Epithelial cell of prostate (primary cell): Measurements from ENCODE around the gene CES4A.
A peak's percentile ranks its signal among the peaks of the same experiment; 100 is the strongest.

Experiments used
- DNase-seq: peaks from one replicate; pipeline ENCODE4 v3.0.0-alpha.2; 2011; ENCODE audit warnings: low read depth, low spot score
- H3K27ac ChIP-seq: fragments of 450-650 bp; 2 replicates; pipeline ENCODE4 v1.5.1; 2017; ENCODE audit warnings: mild to moderate bottlenecking

The CES4A gene

DNA sequence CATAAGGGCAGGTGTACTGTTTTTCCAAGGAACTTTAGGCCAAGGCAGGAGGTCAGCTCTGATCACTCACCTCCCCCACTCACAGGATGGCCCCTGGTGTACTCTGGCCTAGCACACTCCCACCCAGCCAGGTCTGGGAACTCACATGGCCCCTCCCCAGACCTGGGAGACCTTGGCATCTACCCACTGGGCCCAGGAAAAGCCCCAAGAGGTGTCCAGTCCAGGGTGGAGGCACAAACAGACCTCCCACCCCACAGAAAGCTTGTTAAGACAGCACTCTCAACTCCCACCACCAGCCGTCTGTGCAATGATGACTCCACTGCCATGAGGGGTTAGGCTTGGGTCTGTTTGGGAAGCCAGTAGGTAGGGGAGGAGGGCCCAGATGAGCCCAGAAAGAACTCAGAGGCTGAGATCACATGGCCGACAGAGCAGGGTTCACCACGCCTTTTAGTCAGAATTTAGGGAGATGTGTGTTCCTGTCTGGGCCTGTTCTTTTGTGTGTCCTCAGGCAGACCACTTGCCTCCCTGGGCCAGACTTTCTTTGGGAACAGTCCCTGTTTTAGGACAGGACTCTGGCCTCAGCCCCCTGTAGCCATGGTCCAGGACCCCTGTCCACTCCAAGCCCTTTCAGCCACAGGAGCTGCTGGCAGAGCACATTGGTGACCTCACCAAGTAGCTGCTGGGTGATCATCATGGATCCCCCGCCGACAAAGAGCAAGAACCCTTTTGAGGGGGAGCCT is 28.5 kb downstream of the CES4A start:
- DNase-seq, result no peak
- no peak overlapping the region for H3K27ac ChIP-seq

DNA sequence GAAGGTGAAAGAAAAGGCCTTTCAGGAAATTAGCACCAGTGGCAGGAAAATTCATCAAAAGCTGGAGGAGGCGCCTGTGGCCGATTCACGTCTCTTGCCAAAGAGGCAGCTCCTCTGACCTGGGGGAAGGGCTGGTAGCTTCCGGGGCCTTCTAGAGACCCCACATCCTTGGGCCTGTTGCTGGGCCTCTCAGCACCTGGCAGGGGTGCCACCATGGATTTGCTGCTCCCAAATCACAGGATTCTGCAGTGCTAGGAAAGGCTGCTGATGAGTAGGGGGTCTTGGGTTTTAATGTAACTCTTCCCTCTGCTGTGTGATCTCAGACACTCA is 29.0 kb downstream of the CES4A start:
- no peak overlapping the region for H3K27ac ChIP-seq
- no peak for DNase-seq

DNA sequence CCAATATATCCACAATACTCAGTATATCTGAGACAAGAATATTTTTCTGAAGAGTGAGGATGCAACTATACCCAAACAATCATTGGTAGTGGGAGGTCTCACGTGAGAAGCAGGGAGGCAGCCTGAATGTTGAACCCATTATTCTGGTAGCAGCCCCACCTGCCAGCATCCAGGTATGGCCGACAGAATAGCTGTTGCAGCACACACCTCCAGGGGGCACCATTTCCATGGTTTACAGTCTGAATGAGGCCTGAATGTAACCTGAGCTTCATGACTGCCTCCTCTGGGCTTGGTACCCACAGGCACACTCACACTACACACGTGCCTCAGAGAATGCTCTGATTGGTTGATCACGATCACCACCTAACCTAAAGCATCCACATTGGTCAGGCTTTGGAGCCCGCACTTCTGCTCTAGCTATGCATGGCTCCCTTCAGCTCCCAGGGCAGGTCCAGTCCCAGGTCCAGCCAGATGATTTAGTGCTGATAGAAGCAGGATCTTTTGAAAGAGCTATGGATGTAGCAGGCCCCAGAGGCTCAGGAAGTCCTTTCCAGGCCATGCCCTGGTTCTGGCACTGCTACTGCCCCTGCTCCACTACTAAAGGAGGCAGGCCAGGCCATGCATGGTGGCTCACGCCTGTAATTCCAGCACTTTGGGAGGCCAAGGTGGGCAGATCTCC is 29.6 kb downstream of the CES4A start:
- peak; percentile 96 for DNase-seq
- H3K27ac ChIP-seq, result no peak overlapping the region

DNA sequence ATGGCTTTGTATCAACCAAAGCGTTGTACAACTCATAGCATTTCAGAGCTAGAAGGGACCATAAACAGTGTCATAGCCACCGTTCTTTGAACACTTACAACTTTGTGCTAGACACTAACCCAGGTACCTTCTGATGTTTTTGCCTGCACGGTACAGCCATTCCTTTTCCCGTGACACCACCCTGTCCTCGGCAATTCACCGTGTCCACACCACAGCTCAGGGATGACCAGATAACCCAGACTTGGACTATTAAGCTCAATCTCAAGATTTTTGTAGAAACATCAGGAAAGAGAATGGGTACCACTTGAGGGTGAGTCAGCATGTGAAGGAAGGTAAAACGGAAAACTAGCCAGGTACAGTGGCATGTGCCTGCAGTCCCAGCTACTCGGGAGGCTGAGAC is 30.8 kb downstream of the CES4A start:
- H3K27ac ChIP-seq, result no peak overlapping the region
- no peak for DNase-seq

DNA sequence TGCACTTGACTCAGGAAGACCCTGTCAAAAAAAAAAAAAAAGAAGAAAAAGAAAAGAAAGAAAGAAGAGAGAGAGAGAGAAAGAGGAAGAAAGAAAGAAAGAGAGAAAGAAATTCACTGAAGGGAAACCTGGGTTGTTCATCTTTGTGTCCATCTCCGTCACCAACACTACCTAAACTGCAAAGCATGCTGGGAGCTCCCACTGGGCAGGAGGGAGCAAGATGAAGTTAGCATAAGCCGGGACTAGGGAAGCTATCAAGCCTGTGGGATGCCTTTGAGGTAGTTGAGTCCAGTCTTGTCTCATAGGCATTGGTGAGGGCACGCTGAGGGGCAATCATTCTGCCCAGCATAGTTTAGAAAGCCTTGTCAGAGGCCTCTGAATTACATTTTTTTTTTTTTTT is 32.9 kb downstream of the CES4A start:
- H3K27ac ChIP-seq, result no peak overlapping the region
- DNase-seq, result no peak

DNA sequence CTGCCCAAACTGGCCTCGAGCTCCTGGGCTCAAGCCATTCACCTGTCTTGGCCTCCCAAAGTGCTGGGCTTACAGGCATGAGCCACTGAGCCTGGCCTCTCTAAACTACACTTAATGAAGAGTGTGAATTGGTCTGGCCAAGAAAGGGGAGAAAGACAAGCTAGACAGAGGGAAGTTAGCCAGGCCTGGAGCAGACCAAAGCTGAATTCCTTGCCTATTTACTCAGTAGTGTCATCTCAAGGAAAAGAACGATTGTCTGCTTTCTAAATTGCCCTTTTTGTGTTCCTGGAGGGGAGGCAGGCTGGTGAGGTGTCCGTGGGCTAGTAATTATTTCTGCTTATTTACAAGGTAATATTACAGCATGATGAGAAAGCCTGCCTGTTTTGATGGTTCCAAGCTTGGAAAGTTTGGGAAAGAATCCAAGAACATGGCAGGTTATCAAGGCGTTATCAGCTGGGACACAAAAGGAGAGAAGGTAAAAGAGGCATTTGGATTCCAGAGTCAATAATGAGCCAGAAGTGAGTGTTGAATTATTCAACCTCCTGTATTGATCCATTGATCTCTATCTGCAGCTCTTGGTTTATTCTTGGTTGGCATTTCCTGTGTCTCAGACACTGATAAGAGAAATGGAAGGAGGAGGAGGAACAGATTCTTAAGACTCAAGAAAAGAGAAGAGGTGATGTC is 34.3 kb downstream of the CES4A start:
- no peak for DNase-seq
- no peak overlapping the region for H3K27ac ChIP-seq

DNA sequence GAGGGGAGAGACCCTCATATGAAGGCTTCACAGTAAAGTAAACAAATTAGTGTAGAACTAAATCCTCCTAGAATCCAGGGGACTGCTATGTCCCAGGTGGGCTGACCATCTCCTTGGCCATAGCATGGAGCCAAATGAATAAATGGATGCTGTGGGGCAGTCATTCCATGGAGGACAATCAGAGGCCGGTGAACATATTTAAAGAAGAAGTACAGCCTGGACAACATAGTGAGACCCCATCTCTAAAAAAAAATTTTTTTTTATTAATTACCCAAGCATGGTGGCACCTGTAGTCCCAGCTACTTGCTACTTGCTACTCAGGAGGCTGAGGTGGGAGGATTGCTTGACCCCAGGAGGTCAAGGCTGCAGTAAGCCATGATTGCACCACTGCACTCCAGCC is 35.3 kb downstream of the CES4A start:
- DNase-seq, result no peak
- H3K27ac ChIP-seq, result no peak overlapping the region

DNA sequence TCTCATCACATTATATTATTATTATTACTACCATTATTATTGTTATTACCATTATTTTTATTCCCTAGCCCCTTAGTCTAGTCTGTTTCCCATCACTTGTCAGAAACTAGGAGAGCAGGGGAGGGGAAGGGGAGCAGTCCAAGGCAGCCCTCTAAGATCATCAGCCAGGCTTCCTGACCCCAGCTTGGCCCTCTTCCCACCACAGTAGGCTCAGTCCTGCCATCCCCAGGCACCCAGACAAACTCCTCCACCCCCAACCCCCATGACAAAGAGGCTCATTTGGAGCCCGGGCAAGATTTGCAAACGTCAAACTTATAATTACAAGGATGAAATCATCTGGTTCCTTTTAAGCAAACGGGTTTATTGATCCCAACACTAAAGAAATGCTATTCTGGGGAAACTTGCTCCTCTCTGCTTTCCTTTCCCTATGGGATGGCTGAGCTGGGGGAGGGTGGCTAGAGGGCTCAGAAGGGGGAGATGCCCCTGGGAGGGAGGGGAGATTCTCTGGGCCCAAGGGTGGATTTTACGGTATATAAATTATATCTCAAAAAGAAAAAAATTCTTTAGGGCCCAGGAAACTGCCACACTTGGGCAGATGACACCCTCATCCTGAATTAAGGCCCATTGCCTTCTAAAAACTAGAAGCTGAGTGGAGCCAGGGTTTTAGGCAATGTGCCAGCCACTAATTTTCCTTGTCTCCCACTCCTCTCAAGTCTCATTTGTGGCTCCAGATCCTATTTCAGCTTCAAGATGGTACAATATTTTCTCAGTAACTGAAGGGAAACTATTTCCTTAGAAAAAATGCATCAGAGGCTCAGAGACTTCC is 36.2 kb downstream of the CES4A start:
- H3K27ac ChIP-seq, result no peak overlapping the region
- DNase-seq, result no peak

DNA sequence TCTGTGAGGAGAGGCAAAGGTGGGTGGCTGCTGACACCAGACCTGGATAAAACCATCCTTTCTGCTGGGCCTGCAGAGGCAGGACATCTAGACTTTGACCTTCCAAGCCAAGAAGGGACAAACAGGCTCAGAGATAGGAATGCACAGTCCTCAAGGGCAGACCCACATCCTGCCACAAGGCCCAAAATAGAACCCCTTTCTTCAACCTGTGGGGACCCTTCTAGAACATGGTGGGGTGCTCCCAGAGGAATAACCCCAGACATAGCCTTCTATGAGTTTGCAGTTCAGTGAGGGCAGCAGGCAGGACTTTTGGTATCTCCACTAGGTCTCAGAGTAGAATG is 36.8 kb downstream of the CES4A start:
- no peak for DNase-seq
- no peak overlapping the region for H3K27ac ChIP-seq

DNA sequence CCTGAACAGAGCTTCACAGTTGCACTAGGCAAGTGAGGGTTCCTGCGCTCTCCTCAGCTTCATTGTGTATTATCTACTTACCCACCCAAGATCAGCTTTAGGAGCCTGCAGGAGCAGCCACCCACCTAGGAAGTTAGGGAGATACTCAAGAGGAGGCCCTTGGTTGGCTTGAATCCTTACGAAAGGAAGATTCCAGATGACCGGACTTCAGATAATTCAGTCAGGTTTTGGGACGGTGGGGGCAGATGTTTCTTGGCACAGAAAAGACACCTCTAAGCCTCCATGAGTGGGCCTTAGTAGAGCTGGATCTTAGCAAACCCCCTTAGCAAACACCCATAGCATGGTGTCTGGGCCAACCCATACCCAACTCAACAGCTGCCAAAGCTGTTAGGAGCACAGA is 38.2 kb downstream of the CES4A start:
- DNase-seq, result no peak
- no peak overlapping the region for H3K27ac ChIP-seq

DNA sequence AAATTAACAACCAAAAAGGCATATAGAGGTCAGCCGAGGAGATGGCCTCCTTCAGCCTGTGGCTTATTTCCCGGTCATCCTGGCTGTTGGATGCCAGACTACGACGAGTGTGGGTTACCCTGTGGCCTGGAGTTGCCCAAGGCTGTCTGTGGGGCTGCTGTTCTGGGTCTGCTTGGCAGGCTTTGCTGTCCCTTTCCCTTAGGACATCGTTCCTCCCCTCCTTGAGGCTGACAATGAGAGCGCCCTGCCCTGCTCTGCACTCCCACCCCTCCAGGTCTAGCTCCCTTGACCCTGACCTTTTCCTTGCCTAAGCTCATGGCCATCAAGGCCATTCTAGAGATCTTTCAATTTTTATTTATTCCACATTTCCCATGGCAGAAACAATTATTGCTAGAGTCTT is 38.7 kb downstream of the CES4A start:
- DNase-seq, result no peak
- H3K27ac ChIP-seq, result no peak overlapping the region

DNA sequence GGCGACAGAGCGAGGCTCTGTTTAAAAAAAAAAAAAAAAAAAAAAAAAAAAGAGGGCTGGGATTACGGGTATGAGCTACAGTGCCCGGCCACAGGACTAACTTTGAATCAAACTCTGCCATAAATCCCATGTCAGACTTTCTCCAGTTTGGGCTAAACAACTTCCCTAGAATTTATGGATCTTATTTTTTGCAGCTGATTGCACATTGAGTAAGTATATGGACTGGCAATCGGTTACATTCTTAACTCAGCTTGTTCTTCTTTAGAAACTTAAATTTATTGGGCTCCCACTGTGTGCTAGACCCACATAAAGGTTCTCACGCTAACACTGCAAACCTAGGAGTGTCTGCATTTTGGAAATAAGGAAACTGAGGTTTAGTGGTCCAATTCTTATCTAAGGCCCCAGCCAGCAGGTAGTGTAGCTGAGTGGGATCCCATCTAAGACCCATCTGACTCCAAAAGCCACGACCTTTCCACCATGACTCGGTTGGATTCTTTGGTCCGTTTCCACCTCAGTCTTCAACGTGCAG is 39.8 kb downstream of the CES4A start:
- DNase-seq, result no peak
- peak overlapping the region; percentile 86 for H3K27ac ChIP-seq

DNA sequence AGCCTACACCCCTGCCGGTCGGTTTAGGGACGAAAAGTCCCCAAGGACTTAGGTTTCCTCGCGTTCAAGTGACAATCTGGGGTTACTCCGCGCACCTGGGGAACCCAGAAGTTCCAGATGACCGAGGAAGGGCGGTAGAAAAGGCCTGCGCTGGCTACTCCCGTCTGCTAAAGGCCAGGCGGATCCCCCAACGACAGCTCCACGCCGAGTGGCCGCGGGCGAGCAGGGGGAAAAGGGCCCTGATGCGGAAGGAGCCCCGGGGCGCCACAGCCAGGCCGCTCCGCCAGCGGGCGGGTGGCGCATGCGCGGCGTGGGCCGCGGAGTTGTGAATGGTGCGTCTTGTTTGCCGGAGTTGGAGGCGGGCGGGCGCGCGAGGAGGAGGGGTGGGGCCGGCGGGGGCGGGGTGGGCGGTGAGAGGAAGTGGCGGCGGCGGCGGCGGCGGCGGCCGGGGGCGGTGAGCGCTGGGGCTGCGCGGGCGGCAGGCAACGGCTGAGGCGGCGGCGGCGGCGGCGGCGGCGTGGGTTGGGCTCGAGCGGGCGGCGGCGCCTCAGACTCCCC is 40.4 kb downstream of the CES4A start, which contains the start of gene CBFB:
TSS of gene CBFB (plus strand) at position 454 of the 558 bp plus-strand sequence. CDS start 259 bp downstream, outside the sequence.
- H3K27ac ChIP-seq, result peak within 1 kb of the TSS; percentile 86
- DNase-seq, result peak; percentile 36

DNA sequence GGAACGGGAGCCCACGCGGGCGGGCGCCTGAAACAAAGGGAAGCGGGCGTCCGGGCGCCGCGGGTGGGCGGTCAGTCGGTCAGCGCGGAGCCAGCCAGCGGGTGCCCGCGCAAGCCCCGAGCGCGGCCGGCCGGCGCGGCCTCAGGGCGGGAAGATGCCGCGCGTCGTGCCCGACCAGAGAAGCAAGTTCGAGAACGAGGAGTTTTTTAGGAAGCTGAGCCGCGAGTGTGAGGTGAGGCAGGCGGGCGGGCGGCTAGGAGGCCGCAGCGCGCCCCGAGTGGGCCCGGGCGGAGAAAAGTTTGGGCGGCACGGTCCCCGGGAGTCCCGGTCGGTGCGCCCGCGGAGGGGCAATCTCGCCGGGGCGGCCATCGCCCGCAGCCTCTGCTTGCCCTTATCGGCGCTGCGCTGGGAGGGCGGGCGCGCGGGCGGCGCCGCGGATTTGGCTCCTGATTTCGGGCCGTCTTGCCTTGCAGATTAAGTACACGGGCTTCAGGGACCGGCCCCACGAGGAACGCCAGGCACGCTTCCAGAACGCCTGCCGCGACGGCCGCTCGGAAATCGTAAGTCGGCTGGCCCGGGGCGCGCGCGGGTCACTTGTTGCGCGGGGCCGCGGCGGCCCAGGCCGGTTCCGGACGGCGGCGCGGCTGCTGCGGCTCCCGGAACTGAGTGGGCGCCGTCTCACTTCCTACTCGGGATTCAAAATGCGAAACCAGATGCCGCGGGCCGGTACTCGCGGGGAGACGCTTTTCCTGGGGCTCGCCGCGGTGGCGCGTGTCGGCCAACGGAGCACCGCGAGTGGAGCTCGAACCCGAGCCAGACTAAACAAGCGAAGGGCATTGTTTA is 41.1 kb downstream of the CES4A start:
- H3K27ac ChIP-seq, result peak overlapping the region; percentile 86
- DNase-seq, result no peak

DNA sequence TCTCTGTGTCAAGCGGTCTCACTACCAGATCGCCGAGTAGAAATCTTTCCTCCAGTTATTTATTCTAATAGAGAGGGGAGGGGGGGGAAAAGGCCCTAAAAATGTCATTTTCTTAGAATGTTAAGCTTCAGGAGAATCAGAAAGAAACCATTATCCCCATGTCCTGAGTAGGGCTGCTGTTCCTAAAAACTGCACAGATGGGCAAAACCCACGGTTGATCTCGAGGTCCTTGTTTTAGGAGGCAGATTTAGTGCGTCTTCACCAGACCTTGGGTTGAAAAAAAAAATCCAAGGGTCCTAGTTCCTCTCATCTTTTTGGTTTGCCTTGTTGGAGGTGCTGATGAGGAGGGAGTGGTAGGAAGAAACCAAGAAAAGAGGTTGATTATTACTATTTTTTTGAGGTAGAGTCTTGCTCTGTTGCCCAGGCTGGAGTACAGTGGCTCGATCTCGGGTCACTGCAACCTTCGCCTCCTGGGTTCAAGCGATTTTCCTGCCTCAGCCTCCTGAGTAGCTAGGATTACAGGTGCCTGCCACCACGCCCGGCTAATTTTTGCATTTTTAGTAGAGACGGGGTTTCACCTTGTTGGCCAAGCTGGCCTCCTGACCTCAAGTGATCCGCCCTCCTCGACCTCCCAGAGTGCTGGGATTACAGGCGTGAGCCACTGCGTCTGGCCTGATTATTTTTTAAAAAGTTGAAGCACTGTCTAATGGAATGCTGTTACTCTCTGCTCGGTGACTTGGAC is 42.0 kb downstream of the CES4A start:
- no peak for DNase-seq
- H3K27ac ChIP-seq, result peak overlapping the region; percentile 86

DNA sequence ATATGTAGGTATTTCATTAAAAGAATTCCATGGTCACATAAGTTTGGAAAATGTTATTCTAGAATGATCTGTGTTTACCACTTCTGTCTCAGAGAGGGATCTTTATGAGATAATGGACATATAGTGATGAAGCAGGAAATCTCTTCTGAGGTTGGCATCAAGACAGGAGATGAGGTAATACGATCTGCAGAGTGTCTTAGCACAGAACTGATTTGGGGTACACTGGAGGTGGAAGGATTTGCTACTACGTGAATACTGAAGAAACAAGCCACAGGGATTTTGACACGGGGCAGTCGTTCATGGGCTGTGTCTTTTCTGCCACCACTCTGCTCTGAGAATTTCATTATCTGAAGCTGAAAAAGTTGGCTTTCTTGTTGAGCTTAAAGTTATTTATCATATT is 46.1 kb downstream of the CES4A start:
- no peak overlapping the region for H3K27ac ChIP-seq
- DNase-seq, result no peak

DNA sequence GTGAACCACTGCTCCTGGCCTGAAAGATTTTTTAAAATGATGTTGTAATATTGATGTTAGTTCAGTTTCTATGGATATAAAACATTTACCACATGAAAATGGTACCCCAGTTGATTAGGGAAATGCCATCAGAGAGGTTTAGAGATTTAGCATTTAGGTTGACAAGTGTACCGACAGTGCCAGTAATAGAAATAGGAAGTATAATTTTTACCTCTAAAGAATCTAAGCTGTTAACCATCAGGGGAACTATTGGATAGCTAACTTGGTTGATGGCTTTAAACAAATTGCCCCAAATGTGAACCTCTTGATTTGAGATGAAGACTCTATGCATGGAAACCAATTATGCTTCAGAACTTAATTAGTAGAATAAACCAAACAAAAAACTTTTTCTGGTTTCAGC is 47.0 kb downstream of the CES4A start:
- no peak for DNase-seq

DNA sequence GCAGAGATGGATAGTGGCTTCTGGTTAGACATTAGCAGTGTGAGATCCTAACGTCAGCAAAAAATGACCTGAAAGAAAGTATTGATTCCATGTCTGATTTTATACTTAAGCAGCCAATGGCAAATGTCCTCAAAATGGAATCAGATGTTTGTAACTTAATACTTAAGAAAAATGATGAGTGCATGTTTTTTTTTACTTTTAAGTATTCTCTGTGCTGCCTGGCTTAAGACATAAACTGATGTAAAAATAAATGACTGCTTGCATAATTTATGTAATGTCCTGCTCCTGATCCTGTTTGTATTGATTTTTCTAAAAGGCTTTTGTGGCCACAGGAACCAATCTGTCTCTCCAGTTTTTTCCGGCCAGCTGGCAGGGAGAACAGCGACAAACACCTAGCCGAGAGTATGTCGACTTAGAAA is 47.9 kb downstream of the CES4A start:
- H3K27ac ChIP-seq, result no peak overlapping the region
- DNase-seq, result no peak

More for the DNA sequence above, 47.0 kb downstream of the CES4A start:
- no peak overlapping the region for H3K27ac ChIP-seq
